SK-N-SH (cell line): ENCODE results near the gene ZNF275. TPM values are rescaled to one million over a fixed set of nuclear protein-coding genes. Genes with fewer than 3 reads are reported as not detected.

Source experiments
- CTCF ChIA-PET: fragments of 300-600, 350-600 bp; formaldehyde crosslinking; extraction: SDS; loops from one replicate; lab custom pipeline; 2021; lab: Yijun Ruan, JAX
- POLR2A ChIA-PET: fragments of 350-600 bp; sonication (Branson Sonifier 250); formaldehyde crosslinking; extraction: SDS; loops from one replicate; lab custom pipeline; 2020; ENCODE audit warnings: antibody characterized with exemption, inconsistent platforms; lab: Yijun Ruan, JAX
- DNase-seq: peaks from one replicate; pipeline ENCODE4 v3.0.0; 2012
- H2AFZ ChIP-seq: fragments of 200-600 bp; sonication (generic); 2 replicates; pipeline ENCODE4 v1.8.1; 2016; ENCODE audit warnings: antibody characterized with exemption, mild to moderate bottlenecking, low read depth
- H3F3A ChIP-seq: fragments of 200-600 bp; sonication (generic); replicated peaks from 2 replicates; pipeline ENCODE3; 2016; ENCODE audit warnings: antibody characterized with exemption, mild to moderate bottlenecking; ENCODE audit not compliant: insufficient read depth
- H3K27ac ChIP-seq, 2 experiments: fragments of 200-500 bp in 1 of 2; fragments of 200-600 bp in 1 of 2; sonication (Bioruptor generic) in 1 of 2; sonication (generic), shearing (Covaris generic) in 1 of 2; 2 replicates each; pipeline versions ENCODE4 v1.5.1 to v1.6.1; 2014 to 2016; ENCODE audit warnings: low read depth in 2 of 2, inconsistent platforms in 1 of 2, low read length in 1 of 2, mild to moderate bottlenecking in 1 of 2, mixed read lengths in 1 of 2
- H3K27me3 ChIP-seq: fragments of 200-600 bp; sonication (generic), shearing (Covaris generic); 2 replicates; pipeline ENCODE4 v1.6.1; 2016; ENCODE audit warnings: mixed run types; ENCODE audit not compliant: insufficient read depth
- H3K36me3 ChIP-seq, 2 experiments: fragments of 200-500 bp in 1 of 2; fragments of 200-600 bp in 1 of 2; sonication (Bioruptor generic) in 1 of 2; sonication (generic) in 1 of 2; replicated peaks in 1 of 2; 2 replicates each; pipeline versions ENCODE3 to v1.5.1; 2014 to 2016; ENCODE audit warnings: low read length in 1 of 2, mild to moderate bottlenecking in 1 of 2; ENCODE audit not compliant: insufficient read depth in 2 of 2, control insufficient read depth in 1 of 2
- H3K4me1 ChIP-seq, 2 experiments: fragments of 200-500 bp in 1 of 2; fragments of 200-600 bp in 1 of 2; sonication (Bioruptor generic) in 1 of 2; sonication (generic), shearing (Covaris generic) in 1 of 2; 2 replicates each; pipeline versions ENCODE4 v1.5.1 to v1.6.1; 2014 to 2016; ENCODE audit warnings: low read depth in 1 of 2, low read length in 1 of 2, mixed run types in 1 of 2; ENCODE audit not compliant: insufficient read depth in 2 of 2, control insufficient read depth in 1 of 2
- H3K4me2 ChIP-seq: fragments of 200-600 bp; sonication (generic), shearing (Covaris generic); 2 replicates; pipeline ENCODE4 v1.6.1; 2017; ENCODE audit warnings: mixed run types
- H3K4me3 ChIP-seq, 2 experiments: fragments of 200-500 bp in 1 of 2; fragments of 200-600 bp in 1 of 2; sonication (Bioruptor generic) in 1 of 2; sonication (generic), shearing (Covaris generic) in 1 of 2; 2 replicates each; pipeline versions ENCODE4 v1.5.1 to v1.8.1; 2014 to 2016; ENCODE audit warnings: low read depth in 2 of 2, inconsistent platforms in 1 of 2, low read length in 1 of 2, mild to moderate bottlenecking in 1 of 2, mixed read lengths in 1 of 2, moderate library complexity in 1 of 2
- H3K79me2 ChIP-seq: fragments of 200-600 bp; sonication (generic); 2 replicates; pipeline ENCODE4 v1.8.1; 2017; ENCODE audit warnings: mild to moderate bottlenecking; ENCODE audit not compliant: insufficient read depth
- H3K9ac ChIP-seq: fragments of 200-600 bp; sonication (generic); 2 replicates; pipeline ENCODE4 v1.6.1; 2017; ENCODE audit warnings: mixed run types
- H3K9me2 ChIP-seq: fragments of 200-600 bp; sonication (generic); 2 replicates; pipeline ENCODE4 v1.6.1; 2017; ENCODE audit warnings: mixed run types
- H3K9me3 ChIP-seq: fragments of 200-600 bp; sonication (generic); 2 replicates; pipeline ENCODE4 v1.6.1; 2017; ENCODE audit warnings: mixed run types, mild to moderate bottlenecking, moderate library complexity
- H4K20me1 ChIP-seq: fragments of 200-600 bp; sonication (generic); 2 replicates; pipeline ENCODE4 v1.6.1; 2017; ENCODE audit warnings: mild to moderate bottlenecking, mixed run types; ENCODE audit not compliant: insufficient read depth
- CHD2 ChIP-seq: fragments of 150-350 bp; IDR thresholded peaks from 2 replicates; pipeline ENCODE4 v1.6.1; 2018; ENCODE audit warnings: low read length; ENCODE audit not compliant: partially characterized antibody
- CTCF ChIP-seq: fragments of 200-600 bp; sonication (generic); IDR thresholded peaks from 2 replicates; pipeline ENCODE4 v1.6.1; 2017; ENCODE audit warnings: antibody characterized with exemption, mild to moderate bottlenecking, moderate library complexity
- FOSL2 ChIP-seq: IDR thresholded peaks from 2 replicates; pipeline ENCODE4 v1.4.0; 2012; ENCODE audit warnings: low read depth, mild to moderate bottlenecking, moderate library complexity, borderline replicate concordance
- GABPA ChIP-seq: IDR thresholded peaks from 2 replicates; pipeline ENCODE4 v1.4.0; 2012; ENCODE audit warnings: low read depth, mild to moderate bottlenecking
- IRF3 ChIP-seq: fragments of 150-350 bp; IDR thresholded peaks from 2 replicates; pipeline ENCODE4 v1.6.1; 2016; ENCODE audit warnings: mild to moderate bottlenecking, low read depth, low read length
- MAX ChIP-seq: IDR thresholded peaks from 2 replicates; pipeline ENCODE4 v1.4.0; 2012; ENCODE audit warnings: low read depth
- MEF2A ChIP-seq: IDR thresholded peaks from 2 replicates; pipeline ENCODE4 v1.4.0; 2012; ENCODE audit warnings: low read depth, borderline replicate concordance
- MXI1 ChIP-seq: IDR thresholded peaks from 2 replicates; pipeline ENCODE4 v1.6.1; 2012; ENCODE audit warnings: mild to moderate bottlenecking, low read depth, low read length, improper control_type of control experiment
- NFIC ChIP-seq: IDR thresholded peaks from 2 replicates; pipeline ENCODE4 v1.4.0; 2012; ENCODE audit warnings: borderline replicate concordance
- PBX3 ChIP-seq: IDR thresholded peaks from 2 replicates; pipeline ENCODE4; 2012
- RCOR1 ChIP-seq: fragments of 150-350 bp; IDR thresholded peaks from 2 replicates; pipeline ENCODE4 v1.6.1; 2017; ENCODE audit warnings: antibody characterized with exemption, low read length
- REST ChIP-seq: IDR thresholded peaks from 2 replicates; pipeline ENCODE4 v1.6.1; 2012; ENCODE audit warnings: mild to moderate bottlenecking, low read depth, low read length, moderate library complexity
- RFX5 ChIP-seq: IDR thresholded peaks from 2 replicates; pipeline ENCODE4 v1.6.1; 2012; ENCODE audit warnings: mild to moderate bottlenecking, improper control_type of control experiment, low read length
- RXRA ChIP-seq: IDR thresholded peaks from 2 replicates; pipeline ENCODE4 v1.4.0; 2012; ENCODE audit warnings: low read depth, mild to moderate bottlenecking, borderline replicate concordance
- SIN3A ChIP-seq: IDR thresholded peaks from 2 replicates; pipeline ENCODE4 v1.6.1; 2012; ENCODE audit warnings: low read depth, mild to moderate bottlenecking, low read length, moderate library complexity, borderline replicate concordance
- SMC3 ChIP-seq: IDR thresholded peaks from 2 replicates; pipeline ENCODE4 v1.6.1; 2012; ENCODE audit warnings: low read depth, low read length, improper control_type of control experiment
- TAF1 ChIP-seq: IDR thresholded peaks from 2 replicates; pipeline ENCODE4 v1.6.1; 2012; ENCODE audit warnings: low read depth, mild to moderate bottlenecking, low read length, moderate library complexity, borderline replicate concordance
- USF2 ChIP-seq: fragments of 150-350 bp; IDR thresholded peaks from 2 replicates; pipeline ENCODE4 v1.6.1; 2017; ENCODE audit warnings: antibody characterized with exemption, low read length, low read depth, borderline replicate concordance
- YY1 ChIP-seq: IDR thresholded peaks from 2 replicates; pipeline ENCODE4 v1.4.0; 2012; ENCODE audit warnings: low read depth, mild to moderate bottlenecking
- WGBS: methylation state at CpG from one replicate; pipeline ENCODE4 v1.1.6; 2017; ENCODE audit warnings: low lambda C conversion rate; 5-methylcytosine and 5-hydroxymethylcytosine counted together
- polyA plus RNA-seq, 3 experiments: library from polyadenylated mRNA; depleted of rRNA; stranded (reverse); fragments of >200 nt; gene quantifications; 2 replicates each; pipeline ENCODE4 v1.2.3, GENCODE V29; 2012

ZNF275 gene
- polyA plus RNA-seq, 1 of the 3 experiments (the other 2 are of a cell fraction), result 4.9 TPM

GRCh38 chrX:153312041-153312440, 21.9 kb upstream of the ZNF275 start:
- H3F3A ChIP-seq, result no peaks in the 10 kb centered on the region
- no peaks in the 10 kb centered on the region for H3K9me3 ChIP-seq
- POLR2A ChIA-PET, result no interaction called here
- H3K4me1 ChIP-seq, result no peaks in the 10 kb centered on the region
- no peak overlapping the region for H3K4me3 ChIP-seq
- CTCF ChIA-PET, result no interaction called here
- H3K27me3 ChIP-seq, result peaks cover 25% of the 10 kb centered on the region
- no peak overlapping the region for H3K4me2 ChIP-seq
- H3K9ac ChIP-seq, result no peak overlapping the region
- TF ChIP-seq MAX, result no peak
- H3K79me2 ChIP-seq, result no peaks in the 10 kb centered on the region
- H3K27ac ChIP-seq, result no peak overlapping the region
- no peaks in the 10 kb centered on the region for H3K36me3 ChIP-seq
- 13% methylated on average over 3 of the region's 5 CpGs for WGBS
- no peaks in the 10 kb centered on the region for H4K20me1 ChIP-seq
- no peaks in the 10 kb centered on the region for H3K9me2 ChIP-seq
- H2AFZ ChIP-seq, result no peak overlapping the region
- no peak for DNase-seq

- Histone ChIP-seq H3K4me3 (no peak overlapping the region), H3K27me3 (peaks cover 25% of the 10 kb centered on the region), H3K36me3 (no peaks in the 10 kb centered on the region), H3K4me2 (no peak overlapping the region), H3K79me2 (no peaks in the 10 kb centered on the region), H3F3A (no peaks in the 10 kb centered on the region), H3K9me2 (no peaks in the 10 kb centered on the region), H2AFZ (no peak overlapping the region), H3K4me1 (no peaks in the 10 kb centered on the region), H4K20me1 (no peaks in the 10 kb centered on the region), H3K27ac (no peak overlapping the region), H3K9ac (no peak overlapping the region), H3K9me3 (no peaks in the 10 kb centered on the region)
- CTCF ChIA-PET, result no interaction called here
- POLR2A ChIA-PET, result no interaction called here
- DNase-seq, result no peak
- 0% methylated on average over 1 of the region's 1 CpG for WGBS
- no peak for TF ChIP-seq GABPA
- TF ChIP-seq CTCF, result no peak
- TF ChIP-seq MAX, result no peak
- no peak for TF ChIP-seq REST
- TF ChIP-seq SMC3, result no peak
- no peak for TF ChIP-seq SIN3A
- no peak for TF ChIP-seq RFX5
- no peak for TF ChIP-seq FOSL2
- TF ChIP-seq RCOR1, result no peak
- TF ChIP-seq RXRA, result no peak
- TF ChIP-seq MXI1, result no peak
- no peak for TF ChIP-seq TAF1
- no peak for TF ChIP-seq PBX3
- TF ChIP-seq IRF3, result no peak
- TF ChIP-seq NFIC, result no peak
- TF ChIP-seq MEF2A, result no peak
- TF ChIP-seq YY1, result no peak
- TF ChIP-seq USF2, result no peak
- TF ChIP-seq CHD2, result no peak
Measured at GRCh38 chrX:153312842-153313241, 21.1 kb upstream of the ZNF275 start.
